ENCODE measurements around the gene CNTN2.

The CNTN2 gene

GRCh38 chr1:205121660-205122488 lies 78.9 kb downstream of the CNTN2 start, which contains the start of gene RBBP5:
RBBP5 (minus strand) TSS chr1:205121978; CDS start chr1:205121873, 105 bp downstream.
- Histone ChIP-seq H3K79me2 (ENCODE audit: insufficient read depth, low read depth) (peaks cover 43% of the 10 kb centered on the region), H3K9ac (peak within 1 kb of the TSS; percentile 68), H2AFZ (ENCODE audit: low read depth) (peak within 1 kb of the TSS; percentile 82), H3K4me1 (ENCODE audit: low read depth, poor library complexity, severe bottlenecking) (peaks cover 36% of the 10 kb centered on the region), H3K4me3 (IDR thresholded peaks at IDR 0.05; ENCODE audit: insufficient read depth, low read depth, low read length) (peak within 1 kb of the TSS; percentile 77), H3K27ac (peak within 1 kb of the TSS; percentile 67), H3K36me3 (ENCODE audit: insufficient read depth) (peaks cover 6% of the 10 kb centered on the region; the same call in 1 of the 2 replicates), H3K27me3 (ENCODE audit: insufficient read depth, low read depth) (no peaks in the 10 kb centered on the region), H3K4me2 (peak within 1 kb of the TSS; percentile 85), H4K20me1 (ENCODE audit: insufficient read depth) (no peaks in the 10 kb centered on the region)
- TF ChIP-seq CTCF (conservative IDR thresholded peaks at IDR 0.05; ENCODE audit: low read depth, low read length), result peak; percentile 67; the same call in 1 of the 2 replicates

GRCh38 chr1:205122489-205122882 lies 79.5 kb downstream of the CNTN2 start:
- Histone ChIP-seq H3K79me2 (ENCODE audit: insufficient read depth, low read depth) (peaks cover 41% of the 10 kb centered on the region), H3K4me3 (IDR thresholded peaks at IDR 0.05; ENCODE audit: insufficient read depth, low read depth, low read length) (peak overlapping the region; percentile 77), H3K4me2 (peak overlapping the region; percentile 85), H4K20me1 (ENCODE audit: insufficient read depth) (no peaks in the 10 kb centered on the region), H3K27ac (peak overlapping the region; percentile 67), H3K36me3 (ENCODE audit: insufficient read depth) (peaks cover 6% of the 10 kb centered on the region; the same call in 1 of the 2 replicates), H3K27me3 (ENCODE audit: insufficient read depth, low read depth) (no peaks in the 10 kb centered on the region), H2AFZ (ENCODE audit: low read depth) (peak overlapping the region; percentile 82), H3K9ac (peak overlapping the region; percentile 68; the same call in 1 of the 2 replicates), H3K4me1 (ENCODE audit: low read depth, poor library complexity, severe bottlenecking) (peaks cover 36% of the 10 kb centered on the region)
- TF ChIP-seq CTCF (conservative IDR thresholded peaks at IDR 0.05; ENCODE audit: low read depth, low read length), result no peak; the same call in none of the 2 replicates

- H3K27ac ChIP-seq, result no peak overlapping the region
- no peak overlapping the region for H3K9ac ChIP-seq
Measured at GRCh38 chr1:205124726-205125125, 81.7 kb downstream of the CNTN2 start.

GRCh38 chr1:205127646-205128045 lies 84.6 kb downstream of the CNTN2 start:
- no peak overlapping the region for H2AFZ ChIP-seq (ENCODE audit: low read depth)
- H3K4me1 ChIP-seq (ENCODE audit: low read depth, poor library complexity, severe bottlenecking), result peaks cover 7% of the 10 kb centered on the region
- H3K9ac ChIP-seq, result no peak overlapping the region
- no peak overlapping the region for H3K4me2 ChIP-seq
- H3K27me3 ChIP-seq (ENCODE audit: insufficient read depth, low read depth), result no peaks in the 10 kb centered on the region
- no peaks in the 10 kb centered on the region for H4K20me1 ChIP-seq (ENCODE audit: insufficient read depth)
- no peaks in the 10 kb centered on the region for H3K36me3 ChIP-seq (ENCODE audit: insufficient read depth)
- H3K27ac ChIP-seq, result no peak overlapping the region
- no peaks in the 10 kb centered on the region for H3K79me2 ChIP-seq (ENCODE audit: insufficient read depth, low read depth)
- TF ChIP-seq CTCF (conservative IDR thresholded peaks at IDR 0.05; ENCODE audit: low read depth, low read length), result no peak
- no peak overlapping the region for H3K4me3 ChIP-seq (IDR thresholded peaks at IDR 0.05; ENCODE audit: insufficient read depth, low read depth, low read length)

More at GRCh38 chr1:205124726-205125125, 81.7 kb downstream of the CNTN2 start:
- Histone ChIP-seq H3K79me2 (ENCODE audit: insufficient read depth, low read depth) (peaks cover 21% of the 10 kb centered on the region), H3K36me3 (ENCODE audit: insufficient read depth) (no peaks in the 10 kb centered on the region), H3K4me3 (IDR thresholded peaks at IDR 0.05; ENCODE audit: insufficient read depth, low read depth, low read length) (no peak overlapping the region), H3K27me3 (ENCODE audit: insufficient read depth, low read depth) (no peaks in the 10 kb centered on the region), H2AFZ (ENCODE audit: low read depth) (no peak overlapping the region), H4K20me1 (ENCODE audit: insufficient read depth) (no peaks in the 10 kb centered on the region), H3K4me2 (no peak overlapping the region), H3K4me1 (ENCODE audit: low read depth, poor library complexity, severe bottlenecking) (peaks cover 20% of the 10 kb centered on the region)
- TF ChIP-seq CTCF (conservative IDR thresholded peaks at IDR 0.05; ENCODE audit: low read depth, low read length), result no peak
